Natural killer cell (primary cell): ENCODE measurements around the gene APCDD1L. TPM values are rescaled to one million over a fixed set of nuclear protein-coding genes. Genes with fewer than 3 reads are reported as not detected.
A peak's percentile ranks its signal among the peaks of the same experiment; 100 is the strongest.

Experiments
- ATAC-seq, 3 donors: fragments of 150-1000 bp in 2 of 3; fragments of 200-7000 bp in 1 of 3; cut with Tn5 transposase; 1 replicate in 1 of 3; 2 replicates in 2 of 3; pipeline ENCODE4 v1.10.0; 2021; ENCODE audit warnings: mild to moderate bottlenecking in 2 of 3, moderate library complexity in 2 of 3
- DNase-seq, 2 donors: peaks; one replicate each; pipeline versions ENCODE4 v3.0.0 to v3.0.0-alpha.2; 2013 to 2021; ENCODE audit warnings: mixed read lengths in 1 of 2
- H3K27ac ChIP-seq: one replicate; pipeline ENCODE4 v1.5.1; 2013; ENCODE audit warnings: mild to moderate bottlenecking, low read length
- H3K27me3 ChIP-seq: one replicate; pipeline ENCODE4 v1.6.1; 2013; ENCODE audit warnings: low read length; ENCODE audit not compliant: control insufficient read depth, insufficient read depth
- H3K36me3 ChIP-seq: one replicate; pipeline ENCODE4 v1.6.1; 2013; ENCODE audit warnings: low read length; ENCODE audit not compliant: control insufficient read depth, insufficient read depth
- H3K4me1 ChIP-seq: one replicate; pipeline ENCODE4 v1.6.1; 2013; ENCODE audit warnings: low read length; ENCODE audit not compliant: control insufficient read depth, insufficient read depth
- H3K4me3 ChIP-seq: one replicate; pipeline ENCODE4 v1.5.1; 2013; ENCODE audit warnings: low read length
- H3K9me3 ChIP-seq: one replicate; pipeline ENCODE4 v1.6.1; 2013; ENCODE audit warnings: low read length; ENCODE audit not compliant: control insufficient read depth, insufficient read depth
- H3K27ac Mint-ChIP-seq, 2 donors: one replicate each; pipeline ENCODE4 v1.8.0; 2022; ENCODE audit warnings: mild to moderate bottlenecking in 2 of 2, mixed read lengths in 2 of 2, moderate library complexity in 1 of 2
- H3K27me3 Mint-ChIP-seq, 2 donors: one replicate each; pipeline ENCODE4 v1.8.0; 2022; ENCODE audit warnings: low read depth in 2 of 2, mixed read lengths in 2 of 2
- H3K36me3 Mint-ChIP-seq: one replicate; pipeline ENCODE4 v1.8.0; 2022; ENCODE audit warnings: mixed read lengths
- H3K4me1 Mint-ChIP-seq, 2 donors: one replicate each; pipeline ENCODE4 v1.8.0; 2022; ENCODE audit warnings: mixed read lengths in 2 of 2
- H3K4me3 Mint-ChIP-seq: one replicate; pipeline ENCODE4 v1.8.0; 2022; ENCODE audit warnings: mild to moderate bottlenecking, moderate library complexity, mixed read lengths
- H3K9me3 Mint-ChIP-seq, 2 donors: one replicate each; pipeline ENCODE4 v1.8.0; 2022; ENCODE audit warnings: mixed read lengths in 2 of 2
- WGBS: methylation state at CpG from one replicate; pipeline ENCODE4 v1.1.7; 2013; ENCODE audit warnings: missing lambda C conversion rate; ENCODE audit not compliant: insufficient coverage; 5-methylcytosine and 5-hydroxymethylcytosine counted together
- intact Hi-C: fragments of 100-400 bp; cut with micrococcal nuclease; formaldehyde crosslinking; loops from one replicate; pipeline ENCODE4 v1.14.2; 2022
- total RNA-seq, 4 donors: library from RNA; stranded (reverse); fragments of 120-200 nt in 1 of 4; gene quantifications; one replicate each; pipeline versions ENCODE4 v1.2.3 to v1.2.4, GENCODE V29; 2013 to 2022
- TF ChIP-seq, protein P1 (sequence below): fragments of 200-600 bp; IDR thresholded peaks from one replicate; pipeline ENCODE4 v1.8.0; 2022; ENCODE audit warnings: antibody characterized with exemption

APCDD1L gene
- total RNA-seq, 3 donors from 2014 or later (not counting 1 experiment from before 2014, with no cell fraction given), result not detected

DNA sequence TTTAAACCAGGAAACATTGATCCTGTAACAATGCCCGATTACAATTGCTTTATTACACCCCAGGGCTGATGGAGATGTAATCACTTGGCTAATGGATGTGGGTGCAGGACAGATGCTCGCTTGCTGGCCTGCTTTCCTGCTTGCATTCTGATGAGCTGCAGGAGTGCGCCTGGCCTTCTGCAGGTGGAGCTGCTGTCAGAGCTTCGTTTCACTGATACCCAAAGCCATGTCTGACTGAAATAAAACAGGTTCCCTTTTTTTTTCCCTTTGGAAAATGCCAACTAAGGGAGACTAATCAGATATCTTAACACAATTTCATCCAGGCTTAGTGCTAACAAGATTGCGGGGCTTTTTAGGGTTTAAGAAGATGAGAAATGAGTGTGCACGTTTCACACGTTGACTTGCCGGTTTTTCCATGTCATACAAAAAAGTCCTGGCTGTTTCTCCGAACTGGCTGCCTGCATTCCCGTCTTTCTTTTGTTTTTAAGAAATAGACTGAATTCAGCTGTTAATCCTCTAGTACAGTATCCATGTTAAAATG lies 65.4 kb downstream of the APCDD1L start:
- no peak overlapping the region for H3K27ac Mint-ChIP-seq

DNA sequence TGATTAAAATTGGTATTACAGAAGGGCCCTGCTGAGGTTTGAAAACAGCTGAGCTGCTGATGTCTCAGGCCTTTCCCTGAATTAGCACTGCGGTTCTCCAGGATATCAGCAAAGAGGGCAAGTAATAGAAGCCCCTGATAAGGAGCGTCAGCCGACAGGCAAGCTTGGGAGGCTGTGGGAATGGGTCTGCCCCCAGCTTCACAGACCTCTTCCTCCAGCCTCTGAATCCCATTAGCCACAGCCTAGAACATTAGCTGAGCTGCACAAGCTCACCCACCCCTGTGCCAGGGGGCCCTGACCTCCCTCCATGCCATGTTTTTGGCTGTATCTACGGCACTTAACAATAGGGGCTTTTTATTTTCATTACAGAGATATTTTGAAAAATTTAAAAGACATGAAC lies 66.2 kb downstream of the APCDD1L start:
- Mint-ChIP-seq H3K36me3 (no peaks in the 10 kb centered on the region), H3K27ac (peak overlapping the region in 1 of 2 donors; percentile 31), H3K27me3 (no peaks in the 10 kb centered on the region), H3K4me3 (no peak overlapping the region), H3K4me1 (peaks cover 15 to 16% of the 10 kb centered on the region in 2 donors), H3K9me3 (no peaks in the 10 kb centered on the region)
- no peak for DNase-seq
- Histone ChIP-seq H3K27me3 (no peaks in the 10 kb centered on the region), H3K36me3 (peaks cover 28% of the 10 kb centered on the region), H3K9me3 (no peaks in the 10 kb centered on the region), H3K27ac (no peak overlapping the region), H3K4me1 (no peaks in the 10 kb centered on the region), H3K4me3 (no peak overlapping the region)
- 100% methylated on average over 4 of the region's 4 CpGs for WGBS
- ATAC-seq, result no peak
- intact Hi-C loops, result no loop called here
- TF ChIP-seq, protein P1, sequence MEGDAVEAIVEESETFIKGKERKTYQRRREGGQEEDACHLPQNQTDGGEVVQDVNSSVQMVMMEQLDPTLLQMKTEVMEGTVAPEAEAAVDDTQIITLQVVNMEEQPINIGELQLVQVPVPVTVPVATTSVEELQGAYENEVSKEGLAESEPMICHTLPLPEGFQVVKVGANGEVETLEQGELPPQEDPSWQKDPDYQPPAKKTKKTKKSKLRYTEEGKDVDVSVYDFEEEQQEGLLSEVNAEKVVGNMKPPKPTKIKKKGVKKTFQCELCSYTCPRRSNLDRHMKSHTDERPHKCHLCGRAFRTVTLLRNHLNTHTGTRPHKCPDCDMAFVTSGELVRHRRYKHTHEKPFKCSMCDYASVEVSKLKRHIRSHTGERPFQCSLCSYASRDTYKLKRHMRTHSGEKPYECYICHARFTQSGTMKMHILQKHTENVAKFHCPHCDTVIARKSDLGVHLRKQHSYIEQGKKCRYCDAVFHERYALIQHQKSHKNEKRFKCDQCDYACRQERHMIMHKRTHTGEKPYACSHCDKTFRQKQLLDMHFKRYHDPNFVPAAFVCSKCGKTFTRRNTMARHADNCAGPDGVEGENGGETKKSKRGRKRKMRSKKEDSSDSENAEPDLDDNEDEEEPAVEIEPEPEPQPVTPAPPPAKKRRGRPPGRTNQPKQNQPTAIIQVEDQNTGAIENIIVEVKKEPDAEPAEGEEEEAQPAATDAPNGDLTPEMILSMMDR, result no peak

More for the DNA sequence above, 65.4 kb downstream of the APCDD1L start:
- Mint-ChIP-seq H3K4me3 (no peak overlapping the region), H3K36me3 (no peaks in the 10 kb centered on the region), H3K27me3 (no peaks in the 10 kb centered on the region), H3K9me3 (no peaks in the 10 kb centered on the region), H3K4me1 (peaks cover 19 to 21% of the 10 kb centered on the region in 2 donors)
- Histone ChIP-seq H3K27ac (no peak overlapping the region), H3K4me3 (no peak overlapping the region), H3K36me3 (peaks cover 20% of the 10 kb centered on the region), H3K27me3 (no peaks in the 10 kb centered on the region), H3K4me1 (no peaks in the 10 kb centered on the region), H3K9me3 (no peaks in the 10 kb centered on the region)
- TF ChIP-seq, protein P1, result no peak
- DNase-seq (no peak), ATAC-seq (no peak)
- WGBS, result 92% methylated on average over 10 of the region's 10 CpGs
- intact Hi-C loops, result no loop called here

DNA sequence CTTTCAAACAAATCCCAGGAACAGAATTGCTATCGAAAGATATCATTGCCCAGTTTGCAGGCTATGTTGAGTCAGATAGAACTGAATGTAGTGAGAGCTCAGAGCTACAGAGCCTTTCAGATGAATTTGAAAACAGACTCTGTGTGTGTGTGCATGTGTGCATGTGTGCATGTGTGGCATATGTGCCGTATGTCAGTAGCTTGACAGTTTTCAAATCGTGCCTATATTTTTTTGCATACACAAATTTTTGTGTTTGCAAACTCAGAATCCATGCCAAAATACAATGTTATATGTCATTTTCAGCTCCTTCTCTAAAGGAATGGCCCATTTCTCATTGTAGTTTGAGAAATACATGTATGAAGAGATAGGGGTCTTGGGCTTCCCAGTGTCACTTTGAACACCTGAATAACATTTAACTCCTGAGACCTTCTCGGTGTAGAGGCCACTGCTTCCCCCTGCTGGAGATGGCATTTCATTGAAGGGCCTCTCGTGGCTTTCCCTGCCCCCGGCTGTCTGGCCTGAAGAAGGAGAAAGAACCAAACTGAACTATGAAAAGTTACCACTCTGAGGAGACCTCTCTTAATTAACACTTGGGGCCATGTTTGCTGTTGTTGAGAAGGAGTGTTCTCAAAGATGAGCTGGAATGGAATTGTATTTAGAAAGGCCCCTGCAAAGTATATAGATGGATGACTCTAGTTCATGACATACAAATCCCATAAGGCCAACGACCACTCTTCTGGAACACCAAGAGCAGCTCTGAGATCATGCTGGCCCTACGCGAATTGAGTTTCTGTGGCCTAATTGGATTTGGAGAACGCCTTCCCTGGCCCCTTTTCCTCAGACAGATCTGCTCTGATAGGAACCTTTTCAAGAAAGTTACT lies 67.4 kb downstream of the APCDD1L start:
- ATAC-seq (peak in 2 of 3 donors; percentile 53 to 55), DNase-seq (peak in 1 of 2 donors; percentile 74)
- Mint-ChIP-seq H3K27ac (peak overlapping the region in 1 of 2 donors; percentile 31), H3K9me3 (no peaks in the 10 kb centered on the region), H3K4me3 (no peak overlapping the region), H3K4me1 (peaks cover 8 to 13% of the 10 kb centered on the region in 2 donors), H3K27me3 (no peaks in the 10 kb centered on the region), H3K36me3 (no peaks in the 10 kb centered on the region)
- no peak overlapping the region for H3K27ac ChIP-seq
- no peaks in the 10 kb centered on the region for H3K27me3 ChIP-seq
- WGBS, result 73% methylated on average over 10 of the region's 10 CpGs
- intact Hi-C loops, result loop anchor here (1.0 kb wide), 1 partner anchor 210 kb away; no protein-coding TSS in a partner anchor
- peaks cover 32% of the 10 kb centered on the region for H3K36me3 ChIP-seq
- no peak overlapping the region for H3K4me3 ChIP-seq
- H3K4me1 ChIP-seq, result no peaks in the 10 kb centered on the region
- TF ChIP-seq, protein P1, result peak; percentile 43
- no peaks in the 10 kb centered on the region for H3K9me3 ChIP-seq
